Raji (cell line): ENCODE data around the gene KRT81.

Experiments used
- POLR2A ChIP-seq: IDR thresholded peaks from 2 replicates; pipeline ENCODE4 v1.6.1; 2011; ENCODE audit warnings: low read depth, low read length, control low read depth; ENCODE audit not compliant: insufficient read depth

Gene KRT81

DNA sequence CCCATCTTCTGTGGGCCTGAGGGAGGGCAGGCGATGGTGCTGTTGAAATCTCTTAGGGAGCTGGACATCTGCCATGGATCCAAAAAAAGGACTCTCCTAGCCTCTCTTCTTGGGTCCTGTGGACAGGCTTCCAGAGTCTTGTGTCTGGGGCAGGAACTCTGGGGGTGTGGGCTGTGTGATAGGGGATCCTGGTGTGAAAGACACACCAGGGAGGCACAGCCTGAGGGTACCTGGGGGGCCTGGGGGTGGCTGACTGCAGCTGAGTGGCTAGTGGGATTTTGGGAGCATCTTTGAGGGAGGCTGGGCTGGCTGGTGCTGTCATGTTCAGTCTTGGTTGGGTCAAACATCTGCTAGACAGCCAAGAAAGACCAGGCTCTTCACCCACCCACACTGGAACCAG is 31.7 kb upstream of the KRT81 start:
- no peak for TF ChIP-seq POLR2A

DNA sequence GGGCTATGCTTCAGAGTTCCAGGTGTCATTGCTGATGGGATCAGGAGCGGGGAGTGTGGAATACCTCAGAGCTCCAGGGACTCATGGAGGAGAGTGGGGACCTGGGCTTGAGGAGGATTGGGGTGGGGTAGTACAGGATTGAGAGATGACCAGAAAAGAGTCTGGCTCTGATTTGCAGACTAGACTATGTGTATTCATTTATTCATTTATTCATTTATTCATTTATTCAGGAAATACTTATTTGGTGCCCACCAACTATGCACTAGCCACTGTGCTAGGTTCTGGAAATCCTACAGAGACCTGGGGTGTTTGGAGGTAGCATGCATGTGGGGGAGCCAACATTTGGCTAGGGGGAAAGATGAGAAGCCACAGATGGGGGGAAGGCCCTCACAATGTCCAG is 30.7 kb upstream of the KRT81 start:
- TF ChIP-seq POLR2A, result no peak

DNA sequence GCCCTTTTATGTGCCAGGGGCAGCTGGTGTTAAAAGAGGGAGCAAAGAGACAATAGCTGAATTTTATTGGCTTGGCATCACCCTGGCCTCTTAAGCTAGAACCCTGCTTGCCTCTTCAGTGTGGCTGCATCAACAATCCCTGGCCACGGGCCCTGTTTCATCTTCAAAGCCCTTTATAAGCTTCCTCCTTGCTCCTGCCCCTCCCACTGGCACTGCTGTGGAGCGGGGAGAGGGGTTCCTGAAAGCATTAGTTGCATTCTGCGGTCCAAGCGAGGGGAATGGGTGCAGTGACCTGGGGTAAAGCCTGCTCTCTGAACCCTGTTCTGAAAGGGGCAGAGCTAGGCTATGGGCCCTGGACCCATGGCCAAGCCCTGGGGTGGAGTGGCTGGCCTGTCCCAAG is 30.1 kb upstream of the KRT81 start:
- no peak for TF ChIP-seq POLR2A

DNA sequence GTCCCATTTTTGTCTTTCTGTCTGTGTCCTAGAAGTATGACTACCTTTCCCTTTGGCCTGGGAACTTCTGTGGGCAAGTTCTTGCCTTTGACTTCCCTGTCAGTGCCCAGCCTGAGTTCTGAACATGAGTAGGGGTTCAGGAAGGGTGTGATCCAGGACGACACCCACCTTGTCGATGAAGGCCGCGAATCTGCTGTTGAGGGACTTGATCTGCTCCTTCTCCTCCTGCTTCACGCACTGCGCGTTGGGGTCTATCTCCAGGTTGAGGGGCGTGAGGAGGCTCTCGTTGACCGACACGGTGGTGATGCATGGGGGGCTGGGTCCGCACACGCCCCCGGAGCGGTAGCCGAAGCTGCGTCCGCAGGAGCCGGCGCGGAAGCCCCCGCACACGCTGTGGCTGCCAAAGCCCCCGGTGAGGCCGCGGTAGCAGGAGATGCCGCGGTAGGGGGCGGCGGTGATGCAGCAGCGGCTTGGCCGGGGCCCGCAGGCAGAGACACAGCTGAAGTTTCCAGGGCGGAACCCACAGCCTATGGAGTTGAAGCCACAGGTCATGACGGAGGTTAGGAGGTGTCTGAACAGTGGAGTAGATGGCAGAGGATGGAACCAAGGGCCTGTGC is 29.6 kb upstream of the KRT81 start, which contains the start of gene KRT83:
Gene KRT83, minus strand, starts transcription at position 615 of the 617 bp plus-strand sequence. Its CDS starts 63 bp downstream, at position 552.
- no peak for TF ChIP-seq POLR2A

DNA sequence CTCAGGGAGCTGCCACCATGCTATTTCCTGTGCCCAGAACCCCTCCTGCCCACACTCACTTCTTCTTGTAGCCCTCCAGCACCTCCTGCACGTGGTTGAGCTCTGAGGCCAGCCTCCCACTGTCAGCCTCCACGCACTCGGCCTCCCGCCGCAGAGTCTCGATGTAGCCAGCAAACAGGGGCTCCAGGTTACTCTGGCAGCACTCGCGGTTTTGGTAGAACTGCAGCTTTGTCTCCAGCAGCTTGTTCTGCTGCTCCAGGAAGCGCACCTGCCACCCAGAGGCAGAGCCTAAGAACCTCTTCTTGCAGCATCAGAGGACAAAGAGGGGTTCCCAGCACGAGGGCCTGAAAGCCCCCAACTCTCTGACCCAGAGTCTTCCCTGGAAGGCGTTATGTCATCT is 27.8 kb upstream of the KRT81 start:
- no peak for TF ChIP-seq POLR2A

DNA sequence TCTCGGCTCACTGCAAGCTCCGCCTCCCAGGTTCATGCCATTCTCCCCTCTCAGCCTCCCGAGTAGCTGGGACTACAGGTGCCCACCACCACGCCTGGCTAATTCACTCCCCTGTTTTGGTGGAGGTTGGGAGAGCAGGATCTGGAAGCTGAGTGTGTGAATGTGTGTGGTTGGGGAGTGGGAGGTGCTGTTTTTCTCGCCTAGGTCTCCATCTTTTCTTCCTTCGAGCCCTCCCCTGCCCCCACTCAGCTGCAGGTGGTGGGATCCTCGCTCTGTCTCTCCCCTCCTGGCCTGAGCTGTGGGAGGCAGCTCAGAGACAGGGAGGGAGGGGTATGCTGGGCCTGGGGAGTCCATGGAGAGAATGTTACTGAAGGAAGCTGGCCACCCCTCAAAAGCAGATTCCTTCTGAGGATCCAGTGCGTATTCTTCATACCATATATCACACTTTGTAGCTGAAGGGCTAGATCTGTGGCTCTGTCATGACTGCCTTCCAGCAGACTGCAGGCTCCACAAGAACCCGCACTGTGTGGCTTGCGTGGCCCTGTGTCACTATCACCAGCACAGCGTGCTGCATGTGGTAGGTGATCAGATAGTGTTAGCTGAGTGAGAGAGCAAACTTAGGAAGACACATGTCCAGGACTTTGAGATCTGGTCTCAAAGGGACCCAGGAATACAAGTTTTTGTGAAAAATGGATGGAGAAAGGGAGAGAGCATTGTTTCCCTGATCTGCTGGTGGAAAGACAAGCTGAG is 27.1 kb upstream of the KRT81 start:
- no peak for TF ChIP-seq POLR2A

DNA sequence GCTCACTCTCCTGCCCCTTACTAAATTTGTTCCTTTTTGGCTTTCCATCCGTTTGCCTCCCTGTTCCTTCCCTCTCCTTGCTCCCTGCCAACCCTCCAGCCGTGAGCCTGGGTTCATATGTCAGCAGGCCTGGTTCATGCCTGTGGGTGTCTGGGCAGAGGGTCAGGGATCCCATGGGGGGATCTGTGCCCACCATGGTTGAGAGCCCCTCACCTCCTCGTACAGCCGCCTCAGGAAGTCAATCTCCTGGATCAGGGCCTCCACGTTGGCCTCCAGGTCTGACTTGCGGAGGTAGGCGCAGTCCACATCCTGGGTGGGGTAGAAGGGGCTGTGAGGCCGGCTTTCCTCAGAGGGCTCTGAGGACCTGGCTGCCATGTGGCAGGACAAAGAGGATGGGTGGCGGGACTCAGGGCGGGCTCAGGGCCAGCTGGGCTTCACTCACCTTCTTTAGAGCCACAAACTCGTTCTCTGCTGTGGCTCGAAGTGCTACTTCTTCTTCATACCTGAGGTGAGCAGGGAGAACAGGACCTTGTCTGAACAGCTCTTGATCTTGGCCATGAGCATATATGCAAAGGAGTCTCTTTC is 26.2 kb upstream of the KRT81 start:
- no peak for TF ChIP-seq POLR2A

DNA sequence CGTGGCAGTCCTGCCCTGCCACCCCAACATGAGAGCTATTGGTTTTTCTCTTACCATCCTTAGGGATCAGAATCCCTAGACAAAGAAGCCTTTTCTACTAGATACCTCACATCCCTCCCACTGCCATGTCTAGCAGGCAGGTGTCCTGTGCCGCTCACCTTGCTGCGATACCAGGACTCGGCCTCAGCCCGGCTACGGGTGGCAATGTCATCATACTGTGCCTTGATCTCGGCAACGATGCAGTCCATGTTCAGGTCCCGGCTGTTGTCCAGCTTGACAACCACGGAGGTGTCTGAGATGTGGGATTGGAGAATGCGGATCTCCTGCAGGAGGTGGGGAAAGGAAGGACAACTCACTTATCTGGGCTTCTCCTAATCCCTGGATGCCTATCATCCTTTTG is 25.4 kb upstream of the KRT81 start:
- TF ChIP-seq POLR2A, result no peak

DNA sequence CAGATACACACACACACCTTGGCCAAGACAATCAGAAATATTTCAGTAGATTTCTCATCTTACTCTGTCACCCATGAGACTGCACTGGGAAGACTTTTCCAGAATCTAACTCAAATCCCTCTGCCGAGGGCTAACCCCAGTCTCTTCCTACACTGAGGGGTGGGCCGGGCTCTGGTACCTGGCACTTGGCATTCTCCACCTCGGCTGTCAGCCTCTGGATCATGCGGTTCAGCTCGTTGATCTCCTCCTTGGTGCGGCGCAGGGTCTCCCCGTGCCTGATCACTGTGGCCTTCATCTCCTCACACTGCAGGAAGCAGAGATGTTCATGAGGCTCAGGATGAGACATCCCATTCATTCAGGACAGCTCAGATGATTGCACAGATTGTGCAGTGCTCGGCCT is 25.0 kb upstream of the KRT81 start:
- no peak for TF ChIP-seq POLR2A

DNA sequence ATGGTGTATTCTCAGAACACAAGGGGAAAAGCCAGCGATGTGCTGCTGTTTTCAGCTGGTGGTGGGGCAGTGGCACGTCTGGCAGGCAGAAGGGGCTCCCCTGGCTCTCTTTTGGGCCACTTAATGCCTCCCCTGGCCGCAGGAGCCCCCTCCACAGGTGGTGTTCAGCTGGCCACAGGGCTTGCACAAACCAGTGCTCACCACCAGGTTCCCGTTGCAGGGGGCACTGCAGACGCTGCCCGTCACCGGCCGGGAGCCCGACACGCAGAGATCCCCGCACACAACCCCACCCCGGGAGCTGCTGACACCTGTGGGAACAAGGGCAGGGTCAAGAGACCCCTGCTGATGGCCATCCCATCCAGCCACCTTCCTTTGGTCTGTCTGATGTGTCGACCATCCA is 23.2 kb upstream of the KRT81 start:
- no peak for TF ChIP-seq POLR2A

DNA sequence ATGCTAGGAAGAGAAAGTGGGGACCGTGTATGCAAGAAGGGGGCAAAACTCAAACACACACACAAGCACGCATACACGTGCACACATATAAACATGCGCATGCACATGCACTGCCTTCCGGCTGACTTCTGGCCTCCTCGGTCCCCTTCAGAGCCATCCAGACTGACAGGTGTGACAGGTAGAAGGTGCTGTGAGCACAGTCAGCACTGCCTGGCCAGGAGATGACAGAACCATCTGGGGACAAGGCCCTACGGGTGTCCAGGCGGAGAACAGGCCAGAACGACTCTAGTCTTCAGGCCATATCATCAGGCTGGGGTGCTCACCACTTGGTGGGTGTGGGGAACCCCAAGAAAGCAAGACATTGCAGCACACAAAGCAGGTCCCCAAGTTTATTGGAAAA is 22.6 kb upstream of the KRT81 start:
- no peak for TF ChIP-seq POLR2A

DNA sequence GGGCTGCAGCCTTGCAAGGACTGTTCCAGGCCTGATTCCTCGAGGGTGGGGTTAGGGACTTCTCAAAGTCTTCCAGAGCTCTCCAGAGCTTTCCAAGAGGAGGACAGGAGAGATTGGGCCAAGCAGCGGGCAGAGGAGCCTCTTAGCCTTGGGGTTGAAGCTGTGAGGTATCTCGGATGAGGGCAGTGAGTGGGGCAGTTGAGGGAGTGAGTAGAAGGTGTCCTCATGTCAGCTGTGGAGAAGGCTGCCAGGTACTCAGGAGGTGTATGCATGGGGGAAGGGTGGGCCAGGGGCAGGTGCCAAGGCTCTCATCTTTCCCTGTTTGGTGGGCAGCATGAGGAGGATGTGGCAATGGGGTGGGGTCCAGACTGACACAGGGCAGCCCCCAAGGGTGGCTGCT is 22.1 kb upstream of the KRT81 start:
- no peak for TF ChIP-seq POLR2A

DNA sequence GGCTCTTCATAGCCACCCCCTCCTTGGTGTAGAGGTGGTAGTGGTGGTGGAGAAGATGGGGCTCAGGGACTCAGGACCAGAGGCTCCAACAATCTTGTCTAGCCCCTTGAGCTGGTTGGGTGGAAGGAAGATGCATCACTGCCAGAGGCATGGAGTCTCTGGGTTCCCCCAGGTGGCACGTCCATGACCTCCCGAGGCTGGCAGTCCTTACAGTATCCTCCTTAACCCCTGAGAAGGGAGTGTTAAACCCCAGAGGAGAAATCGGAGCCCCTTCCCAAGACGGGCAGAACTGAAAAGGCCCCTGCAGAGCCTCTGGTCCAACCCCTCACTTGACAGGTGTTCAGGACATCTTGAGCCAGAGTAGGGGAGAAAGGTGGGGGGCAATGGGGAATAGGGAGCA is 20.8 kb upstream of the KRT81 start:
- TF ChIP-seq POLR2A, result no peak

DNA sequence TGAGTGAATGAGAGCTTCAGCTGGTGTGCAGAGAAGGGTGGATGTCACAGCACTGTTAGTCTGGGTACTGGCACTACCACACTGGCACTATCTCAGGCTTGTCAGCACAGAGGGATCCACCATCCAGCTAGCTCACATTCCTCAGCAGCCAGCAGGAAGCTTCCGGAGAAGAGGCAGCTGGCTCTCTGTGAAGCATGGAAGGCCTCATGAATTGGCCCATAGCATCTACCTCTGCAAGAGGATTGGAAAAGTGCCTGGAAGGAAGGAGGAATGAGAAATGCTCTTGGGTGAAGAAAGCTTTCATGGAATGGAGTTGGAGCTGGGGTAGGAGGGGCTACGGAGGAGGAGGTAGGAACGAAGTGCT is 19.9 kb upstream of the KRT81 start:
- no peak for TF ChIP-seq POLR2A

DNA sequence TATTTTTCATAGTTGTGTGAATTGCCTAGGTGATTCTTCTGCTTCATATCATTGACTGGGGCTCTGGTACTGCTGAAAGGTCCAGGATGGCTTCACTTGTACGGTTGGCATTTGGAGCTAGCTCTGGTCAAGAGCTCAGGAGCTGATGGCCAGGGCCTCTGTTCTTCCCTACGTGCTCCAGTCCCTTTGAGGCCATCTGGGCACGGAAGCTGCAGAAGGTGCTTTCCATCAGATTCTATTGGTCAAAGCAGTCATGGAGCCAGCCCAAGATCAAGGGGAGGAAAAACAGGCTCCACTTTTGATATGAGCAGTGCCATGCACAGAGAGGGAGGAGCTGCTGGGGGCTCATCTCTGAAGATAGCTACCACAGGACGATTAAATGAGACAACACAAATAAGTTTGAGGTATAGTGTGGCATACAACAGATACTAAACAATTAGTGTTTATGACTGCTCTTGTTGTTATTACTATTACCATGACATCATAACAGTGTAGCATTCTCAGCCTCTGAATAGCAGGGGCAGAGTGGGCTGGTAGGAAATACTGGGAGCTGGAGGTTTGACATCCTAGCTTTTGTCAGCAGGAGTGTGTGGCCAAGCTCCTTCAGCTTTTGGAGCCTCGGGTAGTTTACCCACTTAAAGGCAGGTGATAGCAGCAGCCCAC is 19.4 kb upstream of the KRT81 start:
- TF ChIP-seq POLR2A, result no peak

DNA sequence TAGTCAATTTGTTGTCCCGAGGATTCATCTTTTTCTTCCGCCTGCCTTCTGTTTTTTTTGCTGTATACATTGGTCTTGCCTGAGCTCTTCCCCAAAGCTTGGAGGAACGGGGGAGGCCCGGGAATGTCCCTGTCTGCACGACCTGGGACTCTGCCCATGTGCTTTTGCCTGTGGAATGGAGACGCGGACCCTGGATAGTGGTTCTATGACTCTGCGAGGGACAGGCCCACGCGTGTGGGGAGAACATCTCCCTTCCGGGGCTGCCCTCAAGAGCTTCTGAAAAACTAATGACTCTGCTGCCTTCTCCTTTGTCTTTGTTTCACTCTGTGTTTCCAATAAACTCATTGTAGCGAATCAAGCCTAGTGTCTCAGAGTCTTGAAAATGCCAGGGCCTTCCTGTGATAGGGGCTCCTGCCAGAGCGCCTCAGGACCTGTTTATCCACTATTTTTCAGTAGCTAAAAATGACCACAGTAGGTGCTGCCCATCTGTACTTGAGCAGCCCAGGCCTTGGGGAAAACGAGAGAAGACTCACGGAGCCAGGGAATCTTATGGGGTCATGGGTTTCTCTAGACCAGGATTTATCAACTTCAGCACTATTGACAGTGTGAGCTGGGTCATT is 17.6 kb upstream of the KRT81 start:
- TF ChIP-seq POLR2A, result no peak
